HAP-1 (cell line): Measurements from ENCODE around the gene MRPL27.

Experiments
- DNase-seq, 2 experiments: peaks; one replicate each; pipeline ENCODE4 v3.0.0-alpha.2; 2016 to 2020; ENCODE audit warnings: low spot score in 2 of 2
- H3K27me3 ChIP-seq: fragments of 250-450 bp; sonication (Bioruptor Pico); 2 replicates; pipeline ENCODE4 v1.5.1; 2020; ENCODE audit warnings: low read depth, mild to moderate bottlenecking, moderate library complexity
- H3K36me3 ChIP-seq: fragments of 250-450 bp; sonication (Bioruptor Pico); replicated peaks from 2 replicates; pipeline ENCODE4 v1.5.1; 2020; ENCODE audit warnings: mild to moderate bottlenecking
- H3K4me1 ChIP-seq: fragments of 250-450 bp; sonication (Bioruptor Pico); 2 replicates; pipeline ENCODE4 v1.5.1; 2020; ENCODE audit warnings: mild to moderate bottlenecking
- H3K4me3 ChIP-seq: fragments of 250-450 bp; sonication (Bioruptor Pico); 2 replicates; pipeline ENCODE4 v1.5.1; 2020; ENCODE audit warnings: mild to moderate bottlenecking, moderate library complexity
- H3K9me3 ChIP-seq: fragments of 250-450 bp; sonication (Bioruptor Pico); 2 replicates; pipeline ENCODE4 v1.5.1; 2020; ENCODE audit warnings: mild to moderate bottlenecking, moderate library complexity
- in situ Hi-C: fragments of 300-500 bp; cut with MboI; formaldehyde crosslinking; loops from 3 replicates; pipeline ENCODE4 v1.14.3; 2020; ENCODE audit warnings: low sequenced_read_pairs, inconsistent platforms, mixed read lengths

MRPL27 gene

DNA sequence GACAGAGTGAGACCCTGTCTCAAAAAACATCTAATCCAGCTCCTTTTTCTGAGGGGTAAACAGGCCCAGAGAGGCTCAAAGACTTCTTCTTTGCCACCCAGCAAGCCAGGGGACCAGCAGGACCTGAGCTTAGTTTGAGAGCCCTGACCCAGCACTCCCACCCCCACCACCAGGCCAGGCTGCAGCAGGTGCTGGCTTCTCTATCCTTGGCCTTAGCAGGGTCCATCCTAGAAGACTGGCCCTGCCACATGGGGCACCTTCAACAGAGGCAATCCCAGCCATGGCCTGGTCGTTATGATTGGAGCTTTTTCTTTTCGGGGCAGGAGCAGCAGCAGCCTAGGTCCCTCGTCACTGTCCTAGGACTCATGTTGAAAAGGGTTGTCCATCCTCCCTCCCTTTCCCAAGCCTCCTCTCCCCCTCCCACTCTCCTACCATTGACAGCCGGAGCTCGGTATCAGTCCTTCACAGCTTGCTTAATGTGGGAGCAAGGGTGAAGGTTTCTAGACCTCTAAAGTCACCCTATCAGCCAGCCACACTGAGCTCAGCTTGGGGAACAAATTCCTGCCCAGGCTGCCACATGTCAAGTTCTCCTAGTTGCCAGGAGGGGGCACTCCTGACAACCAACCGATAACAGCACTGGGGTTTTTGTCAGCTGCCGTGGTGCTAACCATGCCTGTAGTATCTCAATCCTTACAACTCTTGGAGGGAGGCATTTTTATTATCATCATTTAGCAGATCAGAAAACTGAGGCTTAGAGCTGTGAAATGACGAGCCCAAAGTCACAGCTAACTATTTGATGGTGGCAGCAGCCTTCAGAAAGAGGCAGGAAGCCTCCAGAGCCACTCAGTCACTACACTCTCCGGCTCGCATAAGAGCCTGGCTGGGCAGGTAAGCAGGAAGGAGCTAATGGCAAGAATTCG lies 11.2 kb downstream of the MRPL27 start:
- Histone ChIP-seq H3K27me3 (no peaks in the 10 kb centered on the region), H3K4me1 (no peaks in the 10 kb centered on the region), H3K36me3 (peaks cover 36% of the 10 kb centered on the region), H3K4me3 (no peak overlapping the region), H3K9me3 (no peaks in the 10 kb centered on the region)
- peak; percentile 59 to 69 for DNase-seq
- in situ Hi-C loops = no loop called here

DNA sequence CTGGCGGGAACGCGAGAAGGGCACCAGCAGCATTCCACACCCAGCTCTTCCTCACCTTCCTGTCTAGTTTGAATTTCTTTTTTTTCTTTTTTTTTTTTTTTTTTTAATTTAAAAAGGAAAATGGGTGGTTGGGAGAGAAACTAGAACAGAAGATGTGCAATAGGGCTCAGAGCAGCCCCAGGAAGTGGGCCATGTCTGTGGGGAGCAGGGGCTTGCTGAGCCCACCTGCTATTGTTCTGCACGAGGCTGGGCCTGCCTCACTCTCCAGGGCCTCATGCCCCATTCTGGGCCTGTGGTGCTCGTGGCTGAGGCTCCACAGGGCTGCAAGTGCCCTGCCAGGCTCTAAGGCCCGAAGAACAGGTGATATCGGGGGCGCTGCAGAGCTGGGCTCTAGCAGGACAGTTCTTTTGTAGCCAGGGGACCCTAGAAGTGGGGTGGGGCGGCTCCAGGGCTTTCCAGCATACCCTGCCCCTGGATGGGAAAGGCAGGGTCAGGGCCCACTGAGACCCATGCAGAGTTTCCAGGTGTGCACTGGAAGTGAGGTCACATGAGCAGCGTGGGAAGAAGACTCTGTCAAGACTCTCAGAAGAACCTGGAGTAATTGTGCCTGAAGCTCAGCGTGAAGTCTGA lies 12.4 kb downstream of the MRPL27 start:
- Histone ChIP-seq H3K27me3 (no peaks in the 10 kb centered on the region), H3K36me3 (peaks cover 44% of the 10 kb centered on the region), H3K9me3 (no peaks in the 10 kb centered on the region), H3K4me3 (no peak overlapping the region), H3K4me1 (no peaks in the 10 kb centered on the region)
- in situ Hi-C loops = no loop called here
- no peak for DNase-seq

DNA sequence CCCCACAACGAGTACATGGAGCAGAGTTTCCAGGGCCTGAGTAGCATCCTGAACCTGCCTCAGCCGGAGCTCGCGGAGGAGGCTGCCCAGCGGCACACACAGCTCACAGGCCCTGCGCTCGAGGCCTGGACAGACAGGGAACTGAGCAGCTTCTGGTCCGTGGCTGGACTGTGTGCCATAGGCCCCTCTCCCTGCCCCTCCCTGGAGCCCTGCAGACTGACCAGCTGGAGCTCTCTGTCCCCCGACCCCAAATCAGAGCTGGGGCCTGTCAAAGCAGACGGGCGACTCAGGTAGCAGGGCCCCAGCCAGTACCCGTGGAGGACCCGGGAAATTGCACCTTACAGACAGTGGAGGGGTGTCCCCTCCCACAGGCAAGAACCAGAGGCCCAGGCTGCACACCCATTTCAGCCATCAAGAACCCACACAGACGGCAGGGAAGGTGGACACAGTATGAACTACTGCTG lies 13.0 kb downstream of the MRPL27 start:
- in situ Hi-C loops = no loop called here

DNA sequence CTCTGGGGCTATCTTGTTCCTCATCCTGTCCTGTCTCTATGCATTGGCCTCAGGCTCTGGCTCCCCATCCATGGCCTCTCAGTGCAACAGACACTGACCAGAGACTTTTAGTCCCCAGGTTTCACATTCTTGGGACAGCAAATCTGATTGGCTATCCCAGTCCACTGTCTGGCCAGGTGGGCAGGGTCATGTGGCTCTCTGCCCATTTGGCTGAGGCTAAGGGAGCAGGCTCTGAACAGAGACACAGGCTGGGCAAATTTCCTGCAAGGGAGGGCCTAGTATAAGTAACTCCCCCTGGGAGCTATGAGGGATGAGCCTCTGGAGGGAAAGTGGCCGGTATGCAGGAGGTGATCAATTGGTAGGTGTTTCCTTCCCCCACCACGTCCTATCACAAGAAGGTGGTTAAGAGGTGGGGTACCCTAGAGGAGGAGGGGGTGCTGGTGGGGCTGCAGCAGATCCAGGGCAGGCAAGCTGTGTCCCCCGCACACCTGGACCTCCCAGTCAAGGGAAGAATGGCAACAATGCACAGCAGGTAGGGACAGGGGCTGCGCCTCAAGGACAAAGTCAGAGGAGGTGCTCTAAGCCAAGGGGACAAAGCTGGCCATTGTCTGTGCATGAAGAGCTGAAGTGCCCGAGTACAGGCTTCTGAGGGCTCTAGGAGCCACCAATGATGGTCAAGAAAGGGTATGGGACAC lies 13.8 kb downstream of the MRPL27 start:
- Histone ChIP-seq H3K4me3 (no peak overlapping the region), H3K9me3 (no peaks in the 10 kb centered on the region), H3K4me1 (no peaks in the 10 kb centered on the region), H3K36me3 (peaks cover 55% of the 10 kb centered on the region), H3K27me3 (no peaks in the 10 kb centered on the region)
- DNase-seq = no peak
- in situ Hi-C loops = no loop called here

More for the DNA sequence above, 13.0 kb downstream of the MRPL27 start:
- Histone ChIP-seq H3K4me1 (no peaks in the 10 kb centered on the region), H3K4me3 (no peak overlapping the region), H3K27me3 (no peaks in the 10 kb centered on the region), H3K36me3 (peaks cover 47% of the 10 kb centered on the region), H3K9me3 (no peaks in the 10 kb centered on the region)
- no peak for DNase-seq

DNA sequence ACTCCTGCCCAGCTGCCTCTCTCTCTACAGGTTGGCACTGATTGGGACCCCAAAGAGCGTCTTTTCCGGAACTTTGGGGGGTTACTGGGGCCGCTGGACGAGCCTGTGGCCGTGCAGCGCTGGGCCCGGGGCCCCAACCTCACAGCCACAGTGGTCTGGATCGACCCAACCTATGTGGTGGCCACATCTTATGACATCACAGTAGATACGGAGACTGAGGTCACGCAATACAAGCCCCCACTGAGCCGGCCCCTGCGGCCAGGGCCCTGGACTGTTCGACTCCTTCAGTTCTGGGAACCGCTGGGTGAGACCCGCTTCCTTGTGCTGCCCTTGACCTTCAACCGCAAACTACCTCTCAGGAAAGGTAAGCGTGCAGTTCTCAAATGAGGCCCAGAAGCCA lies 14.8 kb downstream of the MRPL27 start:
- H3K9me3 ChIP-seq = no peaks in the 10 kb centered on the region
- H3K36me3 ChIP-seq = peaks cover 59% of the 10 kb centered on the region

DNA sequence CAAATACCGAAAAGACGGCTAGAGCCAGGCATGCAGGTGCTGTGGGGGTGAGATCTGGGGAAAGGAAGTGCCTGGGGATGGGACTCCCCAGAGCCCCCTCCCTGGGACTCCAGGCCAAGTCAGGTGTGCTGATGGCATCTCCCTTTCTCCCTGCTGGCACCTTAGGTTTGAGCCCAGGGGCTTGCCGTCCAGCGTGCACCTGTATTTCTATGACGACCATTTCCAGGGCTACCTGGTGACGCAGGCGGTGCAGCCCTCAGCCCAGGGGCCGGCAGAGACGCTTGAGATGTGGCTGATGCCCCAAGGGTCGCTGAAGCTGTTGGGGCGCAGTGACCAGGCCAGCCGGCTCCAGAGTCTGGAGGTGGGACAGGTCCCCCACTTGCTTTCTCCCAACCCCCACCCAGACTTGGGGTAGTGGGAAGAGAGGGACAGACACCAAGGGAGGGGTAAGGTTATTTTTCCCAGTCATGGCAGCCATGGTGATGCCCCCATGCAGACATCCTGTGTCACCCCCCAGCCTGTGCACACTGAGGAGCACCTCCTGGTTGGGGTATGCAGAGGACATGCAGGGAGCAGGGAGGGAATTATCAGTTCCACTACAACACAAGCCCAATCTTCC lies 16.0 kb downstream of the MRPL27 start:
- peaks cover 64% of the 10 kb centered on the region for H3K36me3 ChIP-seq
- no peak overlapping the region for H3K4me3 ChIP-seq
- no peak for DNase-seq
- H3K4me1 ChIP-seq = no peaks in the 10 kb centered on the region
- no peaks in the 10 kb centered on the region for H3K27me3 ChIP-seq
- H3K9me3 ChIP-seq = no peaks in the 10 kb centered on the region
- in situ Hi-C loops = no loop called here

More for the DNA sequence above, 14.8 kb downstream of the MRPL27 start:
- Histone ChIP-seq H3K27me3 (no peaks in the 10 kb centered on the region), H3K4me1 (no peaks in the 10 kb centered on the region), H3K4me3 (no peak overlapping the region)
- no peak for DNase-seq
- in situ Hi-C loops = no loop called here

DNA sequence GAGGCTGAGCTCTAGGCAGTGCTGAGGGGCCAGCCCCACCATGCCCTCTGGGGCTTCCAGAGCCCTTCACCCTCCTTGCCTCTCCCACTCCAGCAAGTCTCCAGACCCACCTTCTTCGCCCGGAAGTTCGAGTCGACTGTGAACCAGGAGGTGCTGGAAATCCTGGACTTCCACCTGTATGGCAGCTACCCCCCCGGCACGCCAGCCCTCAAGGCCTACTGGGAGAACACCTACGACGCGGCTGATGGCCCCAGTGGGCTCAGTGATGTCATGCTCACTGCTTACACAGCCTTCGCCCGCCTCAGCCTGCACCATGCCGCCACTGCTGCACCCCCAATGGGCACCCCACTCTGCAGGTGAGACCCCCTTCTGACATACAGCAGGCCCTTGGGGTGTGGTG lies 16.6 kb downstream of the MRPL27 start:
- DNase-seq = no peak
- H3K4me3 ChIP-seq = no peak overlapping the region
- in situ Hi-C loops = no loop called here
- no peaks in the 10 kb centered on the region for H3K9me3 ChIP-seq
- H3K4me1 ChIP-seq = no peaks in the 10 kb centered on the region
- H3K27me3 ChIP-seq = no peaks in the 10 kb centered on the region
- peaks cover 65% of the 10 kb centered on the region for H3K36me3 ChIP-seq

DNA sequence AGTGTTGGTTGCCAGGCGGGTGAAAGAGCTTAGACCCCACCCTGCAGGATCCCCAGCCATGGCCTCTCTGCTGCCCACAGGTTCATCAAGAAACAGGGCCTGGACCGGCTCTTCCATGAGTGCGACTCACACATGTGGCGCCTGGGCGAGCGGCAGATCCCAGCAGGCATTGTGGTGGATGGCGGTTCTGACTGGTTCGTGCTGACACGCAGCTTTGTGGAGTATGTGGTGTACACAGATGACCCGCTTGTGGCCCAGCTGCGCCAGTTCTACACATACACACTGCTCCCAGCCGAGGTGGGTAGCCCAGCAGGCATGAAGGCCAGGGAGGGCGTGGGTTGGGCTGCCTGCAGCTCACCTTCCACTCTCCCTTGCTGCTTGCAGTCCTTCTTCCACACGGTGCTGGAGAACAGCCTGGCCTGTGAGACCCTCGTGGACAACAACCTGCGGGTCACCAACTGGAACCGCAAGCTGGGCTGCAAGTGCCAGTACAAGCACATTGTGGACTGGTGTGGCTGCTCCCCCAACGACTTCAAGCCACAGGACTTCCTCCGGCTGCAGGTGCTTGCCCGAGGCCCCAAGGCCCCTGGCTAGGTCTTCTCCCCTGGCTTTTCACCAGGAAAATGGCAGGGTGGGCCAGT lies 17.2 kb downstream of the MRPL27 start:
- DNase-seq = no peak
- peaks cover 65% of the 10 kb centered on the region for H3K36me3 ChIP-seq
- H3K4me3 ChIP-seq = no peak overlapping the region
- H3K27me3 ChIP-seq = no peaks in the 10 kb centered on the region
- no peaks in the 10 kb centered on the region for H3K9me3 ChIP-seq
- H3K4me1 ChIP-seq = no peaks in the 10 kb centered on the region
- in situ Hi-C loops = no loop called here

DNA sequence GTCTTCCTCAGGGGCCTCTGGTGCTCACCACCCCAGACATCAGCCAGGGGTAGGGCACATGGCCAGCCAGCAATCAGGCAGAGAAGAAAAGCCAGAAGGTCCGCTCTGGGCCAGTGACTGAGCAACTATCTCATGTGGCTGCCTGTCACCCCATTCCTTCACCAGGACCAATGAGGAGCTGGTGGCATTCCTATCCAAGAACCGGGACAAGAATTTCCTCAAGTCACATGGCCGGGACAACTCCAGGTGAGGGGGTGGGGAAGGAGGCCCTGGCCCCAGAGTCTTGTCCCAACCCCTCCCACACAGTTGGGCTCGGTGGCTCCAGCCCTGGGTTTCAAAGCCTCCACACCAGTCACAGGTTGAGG lies 17.7 kb downstream of the MRPL27 start:
- in situ Hi-C loops = no loop called here
- H3K9me3 ChIP-seq = no peaks in the 10 kb centered on the region
- peaks cover 65% of the 10 kb centered on the region for H3K36me3 ChIP-seq

DNA sequence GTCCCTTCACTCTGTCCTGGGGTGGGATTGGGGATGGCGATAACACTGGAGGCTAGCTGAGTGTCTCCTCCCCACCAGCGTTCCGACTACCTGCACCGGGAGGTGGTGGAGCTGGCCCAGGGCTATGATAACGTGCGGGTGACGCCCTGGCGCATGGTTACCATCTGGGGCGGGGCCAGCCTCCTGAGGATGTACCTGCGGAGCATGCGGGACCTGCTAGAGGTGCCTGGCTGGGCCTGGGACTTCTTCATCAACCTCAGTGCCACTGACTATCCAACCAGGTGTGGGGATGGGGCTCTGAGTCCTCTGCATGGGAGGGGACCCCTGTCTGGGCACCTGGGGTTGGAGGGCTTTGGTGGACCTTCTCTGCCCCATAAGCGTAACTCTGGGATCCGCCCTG lies 18.2 kb downstream of the MRPL27 start:
- DNase-seq = no peak
- no peaks in the 10 kb centered on the region for H3K27me3 ChIP-seq
- H3K9me3 ChIP-seq = no peaks in the 10 kb centered on the region
- no peaks in the 10 kb centered on the region for H3K4me1 ChIP-seq
- in situ Hi-C loops = no loop called here
- H3K36me3 ChIP-seq = peaks cover 61% of the 10 kb centered on the region
- H3K4me3 ChIP-seq = no peak overlapping the region

More for the DNA sequence above, 17.7 kb downstream of the MRPL27 start:
- no peak for DNase-seq
- no peaks in the 10 kb centered on the region for H3K4me1 ChIP-seq
- no peak overlapping the region for H3K4me3 ChIP-seq
- H3K27me3 ChIP-seq = no peaks in the 10 kb centered on the region

DNA sequence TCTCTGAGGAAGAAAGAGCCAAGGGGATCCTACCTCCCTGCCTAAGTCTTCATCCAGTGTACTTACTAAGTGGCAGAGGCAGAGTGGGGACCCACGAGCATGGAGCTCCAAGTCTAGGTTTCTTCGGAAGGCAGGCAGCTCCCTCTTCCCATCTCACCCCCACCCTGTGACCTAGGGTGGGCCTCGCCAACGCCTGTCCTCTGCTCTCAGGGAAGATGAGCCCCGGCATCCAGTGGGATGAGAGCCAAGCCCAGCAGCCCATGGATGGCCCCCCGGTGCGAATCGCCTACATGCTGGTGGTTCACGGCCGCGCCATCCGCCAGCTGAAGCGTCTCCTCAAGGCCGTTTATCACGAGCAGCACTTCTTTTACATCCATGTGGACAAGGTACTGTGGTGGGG lies 18.8 kb downstream of the MRPL27 start:
- in situ Hi-C loops = no loop called here
- Histone ChIP-seq H3K9me3 (no peaks in the 10 kb centered on the region), H3K4me3 (no peak overlapping the region), H3K4me1 (no peaks in the 10 kb centered on the region), H3K27me3 (no peaks in the 10 kb centered on the region), H3K36me3 (peaks cover 56% of the 10 kb centered on the region)
- no peak for DNase-seq

DNA sequence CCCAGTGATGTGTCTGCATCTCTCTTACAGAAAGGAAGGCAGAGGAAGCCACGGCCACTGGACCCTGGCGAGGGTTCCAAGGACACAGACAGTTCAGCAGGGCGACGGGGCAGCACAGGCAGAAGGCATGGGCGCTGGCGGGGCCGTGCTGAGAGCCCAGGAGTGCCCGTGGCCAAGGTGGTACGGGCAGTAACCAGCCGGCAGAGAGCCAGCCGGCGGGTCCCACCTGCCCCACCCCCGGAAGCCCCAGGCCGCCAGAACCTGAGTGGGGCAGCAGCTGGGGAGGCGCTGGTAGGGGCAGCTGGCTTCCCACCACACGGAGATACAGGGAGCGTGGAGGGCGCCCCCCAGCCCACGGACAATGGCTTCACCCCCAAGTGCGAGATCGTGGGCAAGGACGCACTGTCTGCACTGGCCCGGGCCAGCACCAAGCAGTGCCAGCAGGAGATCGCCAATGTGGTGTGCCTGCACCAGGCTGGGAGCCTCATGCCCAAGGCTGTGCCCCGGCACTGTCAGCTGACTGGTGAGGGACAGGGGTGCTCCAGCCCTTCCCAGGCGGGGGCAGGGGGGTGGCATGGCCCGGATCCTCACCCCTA lies 19.3 kb downstream of the MRPL27 start:
- peaks cover 51% of the 10 kb centered on the region for H3K36me3 ChIP-seq

More for the DNA sequence above, 19.3 kb downstream of the MRPL27 start:
- Histone ChIP-seq H3K4me1 (no peaks in the 10 kb centered on the region), H3K4me3 (no peak overlapping the region), H3K27me3 (no peaks in the 10 kb centered on the region), H3K9me3 (no peaks in the 10 kb centered on the region)
- no peak for DNase-seq
- in situ Hi-C loops = no loop called here
